ENCODE data around the gene PLPP7.
"Not testable (repeated sequence)": the region's sequence is repeated elsewhere in the genome, so short reads cannot be mapped to it uniquely, and the experiment has no call there.

PLPP7 gene

GRCh38 chr9:131289301-131290035 is at the start of gene PLPP7:
Gene PLPP7, plus strand, starts transcription at chr9:131289723. Its CDS starts 275 bp downstream, at chr9:131289998.
- peak; percentile 85 for DNase-seq

- no peak for DNase-seq
Measured at GRCh38 chr9:131240047-131240921, 49.2 kb upstream of the PLPP7 start.

GRCh38 chr9:131244331-131244730 is 45.2 kb upstream of the PLPP7 start:
- not testable (repeated sequence) for DNase-seq

GRCh38 chr9:131246618-131247017 is 42.9 kb upstream of the PLPP7 start:
- DNase-seq = no peak

- no peak for DNase-seq
Measured at GRCh38 chr9:131252120-131252519, 37.4 kb upstream of the PLPP7 start.

- DNase-seq = peak; percentile 75
Measured at GRCh38 chr9:131253891-131254491, 35.5 kb upstream of the PLPP7 start.

- DNase-seq = no peak
Measured at GRCh38 chr9:131254626-131255025, 34.9 kb upstream of the PLPP7 start.

- DNase-seq = no peak
Measured at GRCh38 chr9:131255676-131256197, 33.8 kb upstream of the PLPP7 start.

GRCh38 chr9:131257266-131258025 is 32.1 kb upstream of the PLPP7 start:
- DNase-seq = peak; percentile 17

- DNase-seq = peak; percentile 41
Measured at GRCh38 chr9:131258186-131258585, 31.3 kb upstream of the PLPP7 start.

- DNase-seq = no peak
Measured at GRCh38 chr9:131258698-131259431, 30.7 kb upstream of the PLPP7 start.

GRCh38 chr9:131259432-131259898 is 30.1 kb upstream of the PLPP7 start:
- no peak for DNase-seq

GRCh38 chr9:131259916-131260597 is 29.5 kb upstream of the PLPP7 start:
- DNase-seq = no peak

- DNase-seq = no peak
Measured at GRCh38 chr9:131260751-131261452, 28.6 kb upstream of the PLPP7 start.

GRCh38 chr9:131262327-131263032 is 27.0 kb upstream of the PLPP7 start:
- DNase-seq = no peak

GRCh38 chr9:131263033-131263343 is 26.5 kb upstream of the PLPP7 start:
- not testable (repeated sequence) for DNase-seq

- no peak for DNase-seq
Measured at GRCh38 chr9:131263701-131264100, 25.8 kb upstream of the PLPP7 start.

GRCh38 chr9:131264231-131264630 is 25.3 kb upstream of the PLPP7 start:
- DNase-seq = no peak

- no peak for DNase-seq
Measured at GRCh38 chr9:131266266-131267229, 23.0 kb upstream of the PLPP7 start.
